ENCODE measurements around the gene SLC25A39. TPM values are rescaled to one million over a fixed set of nuclear protein-coding genes. Genes with fewer than 3 reads are reported as not detected.

Gene SLC25A39
- total and polyA plus RNA-seq, 9 of the 15 experiments (the other 6 are each of a cell fraction or from before 2014, with no cell fraction given): 4.8 to 267 (median 140) TPM

DNA sequence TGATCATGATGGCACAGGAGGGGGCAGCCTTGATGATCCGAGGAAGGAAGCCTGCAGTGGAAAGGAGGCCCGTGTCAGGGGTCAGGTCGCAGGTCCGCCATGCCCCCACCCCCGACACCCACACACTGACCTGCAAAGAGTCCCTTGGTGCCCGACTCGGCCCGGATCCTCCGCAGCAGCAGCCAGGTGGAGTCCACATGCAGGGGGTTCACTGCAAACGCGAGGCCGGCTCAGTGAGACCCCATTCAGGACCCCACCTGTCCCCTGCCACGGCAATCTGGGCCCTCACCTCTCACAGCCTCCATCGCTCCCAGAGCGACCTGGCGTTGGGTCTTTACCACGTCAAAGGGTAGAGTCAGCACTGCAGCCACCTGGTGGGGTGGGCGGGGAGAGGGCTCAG lies 4.6 kb downstream of the SLC25A39 start:
- Histone ChIP-seq H3K9me3 (replicated peaks; ENCODE audit: control insufficient read depth, insufficient read depth, low read depth, low read length) (no peaks in the 10 kb centered on the region), H3K27me3 (ENCODE audit: control insufficient read depth in 2 of 2, insufficient read depth in 2 of 2, low read length in 2 of 2) (peaks cover 0 to 4% of the 10 kb centered on the region in 2 experiments; a peak in 3 of 5 replicates), H3K4me3 (no peak overlapping the region), H4K20me1 (replicated peaks; ENCODE audit: control insufficient read depth, insufficient read depth, low read length) (peaks cover 8% of the 10 kb centered on the region; the same call in 1 of the 2 replicates), H3K4me2 (ENCODE audit: insufficient read depth, low read length) (no peak overlapping the region), H3K36me3 (ENCODE audit: control insufficient read depth, insufficient read depth, low read length) (peaks cover 46% of the 10 kb centered on the region; the same call in 2 of the 3 replicates), H3K4me1 (replicated peaks in 1 of 2; ENCODE audit: control insufficient read depth in 2 of 2, insufficient read depth in 2 of 2, low read length in 2 of 2) (peaks cover 8 to 75% of the 10 kb centered on the region in 2 experiments; a peak in 4 of 5 replicates), H3K9ac (ENCODE audit: insufficient read depth in 1 of 2, low read depth in 2 of 2, low read length in 2 of 2) (no peak overlapping the region; a peak in 1 of 4 replicates), H2AFZ (ENCODE audit: low read depth, low read length) (no peak overlapping the region), H3K9me1 (ENCODE audit: control insufficient read depth, insufficient read depth, low read length) (peaks cover 6% of the 10 kb centered on the region), H3K79me2 (ENCODE audit: control insufficient read depth, insufficient read depth, low read length) (peaks cover 26% of the 10 kb centered on the region), H3K27ac (ENCODE audit: extremely low read depth, low read depth, low read length) (no peak overlapping the region)
- ChIA-PET POLR2A (interaction anchor here (0.6 to 1.8 kb wide), 6 partner anchors 10 to 121 kb away, joined by 3 to 6 read pairs (median 4); no protein-coding TSS in a partner anchor), CTCF (ENCODE audit: low intra/inter-chr PET ratio) (no interaction called here)
- FAIRE-seq (no peak), DNase-seq (ENCODE audit: extremely low read depth in 1 of 4, low spot score in 3 of 4) (no peak), ATAC-seq (no peak)
- in situ Hi-C loops (cut with MboI) (no loop called here), intact Hi-C loops (cut with micrococcal nuclease) (no loop called here)
- WGBS (ENCODE audit: insufficient coverage, low coverage, missing lambda C conversion rate): 95% methylated on average over 14 of the region's 18 CpGs
- BruUV-seq (replicated peaks): no TSS peak
- TF ChIP-seq, protein P1, sequence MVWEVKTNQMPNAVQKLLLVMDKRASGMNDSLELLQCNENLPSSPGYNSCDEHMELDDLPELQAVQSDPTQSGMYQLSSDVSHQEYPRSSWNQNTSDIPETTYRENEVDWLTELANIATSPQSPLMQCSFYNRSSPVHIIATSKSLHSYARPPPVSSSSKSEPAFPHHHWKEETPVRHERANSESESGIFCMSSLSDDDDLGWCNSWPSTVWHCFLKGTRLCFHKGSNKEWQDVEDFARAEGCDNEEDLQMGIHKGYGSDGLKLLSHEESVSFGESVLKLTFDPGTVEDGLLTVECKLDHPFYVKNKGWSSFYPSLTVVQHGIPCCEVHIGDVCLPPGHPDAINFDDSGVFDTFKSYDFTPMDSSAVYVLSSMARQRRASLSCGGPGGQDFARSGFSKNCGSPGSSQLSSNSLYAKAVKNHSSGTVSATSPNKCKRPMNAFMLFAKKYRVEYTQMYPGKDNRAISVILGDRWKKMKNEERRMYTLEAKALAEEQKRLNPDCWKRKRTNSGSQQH (CRISPR knock-in tag; IDR thresholded peaks at IDR 0.05): no peak
- TF ChIP-seq HIVEP1 (CRISPR knock-in tag; IDR thresholded peaks at IDR 0.05) (no peak), RBBP5 (IDR thresholded peaks at IDR 0.05; ENCODE audit: borderline replicate concordance, insufficient read depth, low read length, poor library complexity, severe bottlenecking) (no peak), SNRNP70 (optimal IDR thresholded peaks at IDR 0.05; ENCODE audit: low read depth, low read length) (no peak), RBFOX2 (IDR thresholded peaks at IDR 0.05; ENCODE audit: low read depth, low read length) (peak; percentile 48; the same call in 1 of the 2 replicates), IFI16 (CRISPR knock-in tag; IDR thresholded peaks at IDR 0.05) (no peak), SRF (CRISPR knock-in tag; IDR thresholded peaks at IDR 0.05) (no peak), EGR1 (conservative IDR thresholded peaks at IDR 0.05) (0 out of 2 replicates have a peak, but pooled peaks have one; percentile 4), EP300 (IDR thresholded peaks at IDR 0.05; ENCODE audit: low read length) (no peak), POLR2G (IDR thresholded peaks at IDR 0.05; ENCODE audit: low read depth, low read length) (peak; percentile 53; the same call in 1 of the 2 replicates), RBM25 (IDR thresholded peaks at IDR 0.05; ENCODE audit: low read depth, low read length, severe bottlenecking) (no peak)
- TF ChIP-seq, protein P2, sequence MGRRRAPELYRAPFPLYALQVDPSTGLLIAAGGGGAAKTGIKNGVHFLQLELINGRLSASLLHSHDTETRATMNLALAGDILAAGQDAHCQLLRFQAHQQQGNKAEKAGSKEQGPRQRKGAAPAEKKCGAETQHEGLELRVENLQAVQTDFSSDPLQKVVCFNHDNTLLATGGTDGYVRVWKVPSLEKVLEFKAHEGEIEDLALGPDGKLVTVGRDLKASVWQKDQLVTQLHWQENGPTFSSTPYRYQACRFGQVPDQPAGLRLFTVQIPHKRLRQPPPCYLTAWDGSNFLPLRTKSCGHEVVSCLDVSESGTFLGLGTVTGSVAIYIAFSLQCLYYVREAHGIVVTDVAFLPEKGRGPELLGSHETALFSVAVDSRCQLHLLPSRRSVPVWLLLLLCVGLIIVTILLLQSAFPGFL (CRISPR knock-in tag; IDR thresholded peaks at IDR 0.05): no peak
- TF ChIP-seq, protein P3, sequence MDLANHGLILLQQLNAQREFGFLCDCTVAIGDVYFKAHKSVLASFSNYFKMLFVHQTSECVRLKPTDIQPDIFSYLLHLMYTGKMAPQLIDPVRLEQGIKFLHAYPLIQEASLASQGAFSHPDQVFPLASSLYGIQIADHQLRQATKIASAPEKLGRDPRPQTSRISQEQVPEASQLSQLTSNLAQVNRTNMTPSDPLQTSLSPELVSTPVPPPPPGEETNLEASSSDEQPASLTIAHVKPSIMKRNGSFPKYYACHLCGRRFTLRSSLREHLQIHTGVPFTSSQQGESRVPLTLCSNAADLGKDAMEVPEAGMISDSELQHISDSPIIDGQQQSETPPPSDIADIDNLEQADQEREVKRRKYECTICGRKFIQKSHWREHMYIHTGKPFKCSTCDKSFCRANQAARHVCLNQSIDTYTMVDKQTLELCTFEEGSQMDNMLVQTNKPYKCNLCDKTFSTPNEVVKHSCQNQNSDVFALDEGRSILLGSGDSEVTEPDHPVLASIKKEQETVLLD (IDR thresholded peaks at IDR 0.05): no peak
- TF ChIP-seq, protein P4, sequence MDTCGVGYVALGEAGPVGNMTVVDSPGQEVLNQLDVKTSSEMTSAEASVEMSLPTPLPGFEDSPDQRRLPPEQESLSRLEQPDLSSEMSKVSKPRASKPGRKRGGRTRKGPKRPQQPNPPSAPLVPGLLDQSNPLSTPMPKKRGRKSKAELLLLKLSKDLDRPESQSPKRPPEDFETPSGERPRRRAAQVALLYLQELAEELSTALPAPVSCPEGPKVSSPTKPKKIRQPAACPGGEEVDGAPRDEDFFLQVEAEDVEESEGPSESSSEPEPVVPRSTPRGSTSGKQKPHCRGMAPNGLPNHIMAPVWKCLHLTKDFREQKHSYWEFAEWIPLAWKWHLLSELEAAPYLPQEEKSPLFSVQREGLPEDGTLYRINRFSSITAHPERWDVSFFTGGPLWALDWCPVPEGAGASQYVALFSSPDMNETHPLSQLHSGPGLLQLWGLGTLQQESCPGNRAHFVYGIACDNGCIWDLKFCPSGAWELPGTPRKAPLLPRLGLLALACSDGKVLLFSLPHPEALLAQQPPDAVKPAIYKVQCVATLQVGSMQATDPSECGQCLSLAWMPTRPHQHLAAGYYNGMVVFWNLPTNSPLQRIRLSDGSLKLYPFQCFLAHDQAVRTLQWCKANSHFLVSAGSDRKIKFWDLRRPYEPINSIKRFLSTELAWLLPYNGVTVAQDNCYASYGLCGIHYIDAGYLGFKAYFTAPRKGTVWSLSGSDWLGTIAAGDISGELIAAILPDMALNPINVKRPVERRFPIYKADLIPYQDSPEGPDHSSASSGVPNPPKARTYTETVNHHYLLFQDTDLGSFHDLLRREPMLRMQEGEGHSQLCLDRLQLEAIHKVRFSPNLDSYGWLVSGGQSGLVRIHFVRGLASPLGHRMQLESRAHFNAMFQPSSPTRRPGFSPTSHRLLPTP (IDR thresholded peaks at IDR 0.05; ENCODE audit: borderline replicate concordance, extremely low read depth, insufficient read length): no peak
